HG03159 (cell line): ENCODE results near the gene DIPK1B.

Experiments
- ATAC-seq: cut with Tn5 transposase; IDR thresholded peaks from one replicate; pipeline ENCODE4 v1.9.1; 2021; ENCODE audit warnings: mild to moderate bottlenecking, moderate library complexity; ENCODE audit not compliant: unreplicated experiment

DIPK1B gene

DNA sequence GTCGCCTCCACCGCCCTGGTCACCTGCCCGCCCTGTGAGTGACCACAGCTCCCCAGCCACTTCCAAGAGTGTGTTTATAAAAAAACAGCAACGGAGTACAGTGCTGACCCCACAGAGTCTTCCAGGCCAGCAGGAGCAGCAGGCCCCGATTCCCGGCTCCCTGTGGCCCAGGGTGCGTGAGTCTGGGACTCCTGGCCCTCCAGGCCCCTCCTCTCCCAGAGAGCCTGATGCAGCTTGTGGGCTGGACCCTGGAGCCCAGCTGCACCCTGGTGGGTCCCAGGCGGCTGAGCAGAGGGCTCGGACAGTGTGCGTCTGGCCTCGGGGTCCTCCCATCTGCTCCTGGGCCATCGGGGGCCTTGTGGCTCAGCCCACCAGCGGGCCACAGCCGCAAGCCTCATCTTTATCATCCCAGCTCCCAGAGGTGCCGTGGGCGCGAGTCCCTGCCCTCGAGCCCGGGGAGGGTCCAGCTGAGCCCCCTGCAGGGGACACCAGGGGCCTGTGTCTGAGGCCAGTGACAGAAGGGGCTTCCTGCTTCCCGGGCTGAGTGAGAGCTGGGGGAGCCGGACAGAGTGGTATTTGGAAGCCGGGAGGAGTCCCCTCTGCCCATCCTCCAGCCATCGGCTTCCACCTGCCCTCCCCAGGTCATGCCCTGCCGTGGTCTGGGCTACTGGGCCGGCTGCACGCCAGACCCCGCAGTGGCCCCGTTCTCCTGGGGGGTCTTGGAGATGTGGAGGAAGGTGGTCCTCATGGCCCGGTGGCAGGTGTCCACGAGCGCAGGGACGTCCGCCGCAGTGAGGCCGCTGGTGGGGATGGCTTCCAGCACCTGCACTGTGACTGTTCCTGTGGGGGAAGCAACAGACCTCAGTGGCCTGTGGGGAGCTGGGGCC lies 39.0 kb upstream of the DIPK1B start:
- ATAC-seq = no peak

DNA sequence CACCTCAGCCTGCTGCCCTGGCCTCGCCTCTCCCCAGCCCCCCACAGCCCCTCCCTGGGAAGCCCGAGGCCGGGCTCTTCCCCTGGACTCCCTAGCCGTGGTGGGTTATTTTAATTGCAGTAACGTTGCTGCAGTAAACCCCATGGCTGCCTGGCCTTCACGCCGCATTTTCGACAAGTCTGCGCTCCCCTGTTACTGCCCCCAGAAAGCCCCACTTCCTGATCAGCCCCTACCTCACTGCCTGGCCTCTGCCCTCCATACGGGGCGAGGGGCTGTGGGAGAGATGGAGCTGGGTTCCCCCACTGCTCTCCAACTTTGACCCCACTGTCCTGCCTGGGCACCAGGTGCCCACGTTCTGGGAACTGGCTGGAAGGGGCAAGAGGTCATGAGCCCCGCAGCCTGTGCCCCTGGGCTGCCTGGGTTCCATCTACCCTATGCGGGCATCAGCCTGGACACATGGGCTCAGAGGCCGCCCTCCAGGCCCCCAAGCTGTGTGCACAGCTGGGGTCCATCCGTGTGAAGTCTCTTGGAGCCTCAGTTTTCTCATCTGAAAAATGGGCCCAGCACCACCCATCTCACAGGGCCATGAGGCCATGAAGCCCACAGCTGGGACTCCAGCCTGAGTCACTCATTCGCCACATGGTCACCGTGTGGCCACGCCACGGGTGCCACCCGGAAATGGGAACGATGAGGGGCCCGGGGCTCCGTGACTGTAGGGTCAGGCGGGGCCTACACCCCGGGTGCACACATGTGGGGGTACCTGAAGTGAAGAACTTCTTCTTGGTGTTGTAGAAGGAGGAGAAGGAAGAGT lies 38.2 kb upstream of the DIPK1B start:
- ATAC-seq = no peak

DNA sequence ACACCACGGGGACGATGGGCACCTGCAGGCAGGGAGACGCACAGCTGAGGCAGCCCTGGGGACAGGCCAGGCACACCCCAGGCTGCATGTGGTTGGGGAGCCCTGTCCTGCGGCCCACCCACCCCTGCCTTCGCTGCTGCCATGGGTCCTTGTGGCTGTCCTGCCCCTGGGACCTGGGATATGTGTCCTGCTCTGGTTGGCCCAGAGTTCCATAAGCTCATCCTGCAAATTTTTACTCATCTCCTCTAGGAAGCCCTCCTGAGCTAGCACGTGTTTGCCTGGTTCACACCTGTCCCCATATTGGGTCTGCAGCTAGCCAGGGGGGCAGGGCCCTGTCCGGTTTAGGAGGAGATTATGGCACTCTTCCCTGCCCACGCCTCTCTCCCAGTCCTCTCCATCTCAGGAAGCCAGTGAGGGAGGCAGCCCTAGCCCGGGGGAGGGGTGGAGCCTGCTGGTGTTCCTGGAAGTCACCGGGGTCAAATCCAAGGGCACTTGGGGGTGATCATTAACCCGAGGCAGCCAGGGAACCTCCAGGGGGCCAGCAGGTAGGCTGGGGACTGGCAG lies 37.5 kb upstream of the DIPK1B start:
- no peak for ATAC-seq

- no peak for ATAC-seq
These were observed 36.7 kb upstream of the DIPK1B start for GRCh38 chr9:136675477-136676296.

DNA sequence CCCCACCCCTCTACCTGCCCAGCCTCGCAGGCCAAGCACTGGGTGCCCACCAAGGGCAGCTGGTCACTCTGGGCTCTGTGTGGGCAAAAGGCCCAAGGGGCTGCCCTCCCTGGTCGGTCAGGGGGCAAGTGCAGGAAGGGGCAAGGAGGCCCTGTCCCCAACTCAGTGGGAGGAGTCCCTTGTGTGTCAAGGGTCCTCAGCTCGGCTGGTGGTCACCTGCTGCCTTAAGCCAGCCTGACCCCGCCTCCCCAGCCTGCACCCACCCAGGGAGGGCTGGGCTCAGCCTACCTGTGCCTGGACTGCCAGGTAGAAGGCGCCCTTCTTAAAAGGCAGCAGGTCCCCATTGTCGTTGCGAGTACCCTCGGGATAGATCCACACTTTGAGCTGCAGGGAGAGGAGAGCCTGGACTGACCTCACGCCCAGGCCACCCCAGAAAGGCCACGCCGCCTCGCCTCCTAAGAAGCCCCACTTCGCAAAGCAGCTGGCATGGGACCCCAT lies 36.0 kb upstream of the DIPK1B start:
- ATAC-seq = no peak

- no peak for ATAC-seq
These were observed 35.3 kb upstream of the DIPK1B start for GRCh38 chr9:136676920-136677686.

DNA sequence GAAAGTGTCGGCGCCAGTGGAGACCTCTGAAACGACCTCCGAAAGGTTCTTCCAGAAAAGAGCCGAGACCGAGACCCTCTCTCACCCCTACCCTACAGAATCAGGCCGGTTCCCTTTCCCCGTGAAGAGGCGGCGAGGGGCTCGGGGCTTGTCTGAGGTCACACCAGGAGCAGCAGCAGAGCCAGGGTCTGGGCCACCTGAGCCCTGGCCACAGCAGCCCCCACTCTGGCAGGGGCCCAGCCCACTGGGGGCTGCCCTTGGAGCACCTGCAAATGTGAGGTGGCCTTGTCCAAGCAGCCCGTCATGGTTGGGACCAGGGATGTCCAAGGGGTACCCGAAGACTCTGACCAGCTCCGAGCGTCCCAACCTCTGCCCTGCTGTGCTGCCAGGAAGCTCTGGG lies 34.3 kb upstream of the DIPK1B start:
- ATAC-seq = no peak

- ATAC-seq = no peak
These were observed 33.7 kb upstream of the DIPK1B start for GRCh38 chr9:136678624-136679023.

- ATAC-seq = no peak
These were observed 32.9 kb upstream of the DIPK1B start for GRCh38 chr9:136679431-136679941.

- ATAC-seq = no peak
These were observed 31.3 kb upstream of the DIPK1B start for GRCh38 chr9:136681029-136681428.

DNA sequence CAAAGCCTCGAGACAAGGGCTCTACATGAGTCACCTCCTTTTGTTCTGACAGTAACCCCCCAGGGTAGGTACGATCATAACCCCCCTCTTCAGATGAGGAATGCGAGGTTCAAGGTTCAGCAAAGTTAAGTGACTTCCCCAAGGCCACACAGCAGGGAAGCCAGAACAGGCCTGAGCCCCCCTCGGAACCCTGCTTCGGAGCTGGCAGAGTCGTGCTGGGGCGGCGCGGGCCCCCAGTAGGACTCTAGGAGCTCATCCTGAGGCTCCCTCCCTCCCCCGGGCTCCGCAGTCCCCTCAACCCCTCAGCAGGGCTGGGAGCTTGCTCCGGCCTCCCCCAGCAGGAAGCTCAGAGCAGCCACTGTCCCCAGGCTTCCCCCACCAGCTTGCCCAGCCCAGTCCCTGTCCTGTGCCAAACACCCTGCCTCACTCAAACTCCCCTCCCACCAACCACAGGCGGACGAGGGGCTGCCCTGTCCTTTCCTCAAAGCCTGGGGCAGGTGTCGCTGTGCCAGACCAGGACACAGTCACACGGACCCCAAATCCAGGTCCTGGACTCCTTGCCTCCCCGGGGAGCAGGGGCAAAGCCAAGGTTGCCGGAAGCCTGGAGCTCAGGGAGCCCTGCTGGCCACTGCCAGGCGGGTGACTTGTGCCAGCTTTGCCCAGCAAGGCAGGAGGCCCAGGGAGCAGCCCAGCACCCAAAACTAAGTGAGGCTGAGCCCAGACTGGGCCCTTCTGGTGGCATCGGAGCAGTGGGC lies 30.2 kb upstream of the DIPK1B start:
- no peak for ATAC-seq

- no peak for ATAC-seq
These were observed 29.7 kb upstream of the DIPK1B start for GRCh38 chr9:136682710-136683109.

GRCh38 chr9:136683173-136683745 lies 29.1 kb upstream of the DIPK1B start:
- no peak for ATAC-seq

DNA sequence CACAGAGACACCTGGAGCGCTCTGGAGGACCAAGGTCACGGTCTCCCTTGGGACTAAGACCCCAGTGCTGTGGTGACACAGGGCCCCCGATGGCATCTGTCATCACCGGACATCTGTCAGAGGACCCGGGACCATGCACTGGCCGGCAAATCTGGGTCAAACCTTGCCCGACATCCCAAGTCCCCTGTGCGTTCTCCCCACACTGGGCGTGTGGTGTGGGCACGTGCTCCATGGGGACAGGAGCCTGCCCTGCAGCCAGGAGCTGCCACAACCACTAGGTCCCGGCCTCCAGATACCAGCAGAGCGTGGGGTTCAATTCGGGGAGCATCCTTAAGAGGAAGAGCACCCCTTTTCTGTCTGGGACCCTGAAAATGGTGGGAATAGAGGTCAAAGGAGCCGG lies 28.6 kb upstream of the DIPK1B start:
- ATAC-seq = no peak

DNA sequence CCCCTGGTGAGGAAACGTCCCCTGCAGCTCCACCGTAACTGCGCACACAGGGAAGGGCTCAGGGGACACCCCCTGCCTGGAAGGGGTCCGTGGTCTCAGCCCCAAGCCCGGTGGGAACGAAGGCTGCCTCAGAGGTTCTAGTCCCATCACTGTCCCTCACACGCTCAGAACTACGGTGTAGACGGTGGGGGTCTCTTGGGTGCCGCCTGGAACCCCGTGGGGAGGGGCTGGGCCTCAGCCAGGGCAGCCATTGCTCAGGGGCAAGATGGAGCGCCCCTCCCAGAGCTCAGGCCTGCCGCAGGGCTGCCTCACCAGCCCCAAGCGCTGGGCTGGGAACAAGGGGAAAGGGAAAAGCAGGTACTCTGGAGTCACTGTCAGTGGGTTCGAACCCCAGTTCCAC lies 28.0 kb upstream of the DIPK1B start:
- ATAC-seq = no peak

DNA sequence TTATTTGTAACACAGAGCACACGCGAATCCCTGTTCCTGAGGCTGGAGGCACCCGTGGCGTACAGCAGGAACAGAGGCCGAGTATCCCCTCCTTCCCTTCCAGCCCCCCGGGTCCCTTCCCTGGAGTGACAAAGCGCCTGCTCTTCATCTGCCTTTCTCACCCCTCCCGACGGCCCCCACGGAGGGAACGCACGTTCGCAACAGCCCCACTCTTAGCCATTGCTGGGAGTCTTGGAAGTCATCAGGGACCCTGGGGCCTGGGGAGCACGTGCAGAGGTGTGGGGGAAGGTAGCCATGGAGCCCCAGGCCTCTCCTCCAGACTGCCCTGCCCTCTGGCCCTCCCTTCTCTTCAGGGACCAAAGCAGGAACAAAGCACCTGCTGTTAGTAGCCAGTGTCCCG lies 27.6 kb upstream of the DIPK1B start:
- ATAC-seq = no peak

DNA sequence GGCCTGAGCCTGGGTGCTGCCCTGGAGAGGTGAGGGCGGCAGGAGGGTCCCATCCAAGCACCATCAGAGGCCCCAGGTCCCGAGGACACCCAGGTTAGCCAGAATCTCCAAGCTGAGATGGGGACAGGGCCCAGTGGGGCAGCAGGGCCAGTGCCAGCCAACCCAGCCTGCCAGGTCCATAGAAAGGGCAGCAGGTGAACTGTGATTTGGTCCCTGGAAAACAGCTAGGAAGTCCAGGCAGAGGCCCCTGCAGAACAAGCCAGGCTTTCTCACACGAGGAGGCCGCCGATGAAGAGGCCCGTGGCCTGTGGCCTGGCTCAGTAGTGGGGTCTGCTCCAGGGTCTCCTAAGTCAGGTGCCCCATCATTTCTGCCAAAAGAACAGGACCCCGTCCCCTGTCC lies 27.2 kb upstream of the DIPK1B start:
- no peak for ATAC-seq

- no peak for ATAC-seq
These were observed 26.4 kb upstream of the DIPK1B start for GRCh38 chr9:136685790-136686533.
